UCSD-AML1 (cell line): Measurements from ENCODE around the gene RAD51B.

Experiments used
- DNase-seq: peaks from one replicate; lab custom pipeline; 2025; ENCODE audit not compliant: unreplicated experiment; lab: John Stamatoyannopoulos, UW

Gene RAD51B

GRCh38 chr14:68471029-68471963 lies 651.7 kb downstream of the RAD51B start:
- DNase-seq = no peak

DNA sequence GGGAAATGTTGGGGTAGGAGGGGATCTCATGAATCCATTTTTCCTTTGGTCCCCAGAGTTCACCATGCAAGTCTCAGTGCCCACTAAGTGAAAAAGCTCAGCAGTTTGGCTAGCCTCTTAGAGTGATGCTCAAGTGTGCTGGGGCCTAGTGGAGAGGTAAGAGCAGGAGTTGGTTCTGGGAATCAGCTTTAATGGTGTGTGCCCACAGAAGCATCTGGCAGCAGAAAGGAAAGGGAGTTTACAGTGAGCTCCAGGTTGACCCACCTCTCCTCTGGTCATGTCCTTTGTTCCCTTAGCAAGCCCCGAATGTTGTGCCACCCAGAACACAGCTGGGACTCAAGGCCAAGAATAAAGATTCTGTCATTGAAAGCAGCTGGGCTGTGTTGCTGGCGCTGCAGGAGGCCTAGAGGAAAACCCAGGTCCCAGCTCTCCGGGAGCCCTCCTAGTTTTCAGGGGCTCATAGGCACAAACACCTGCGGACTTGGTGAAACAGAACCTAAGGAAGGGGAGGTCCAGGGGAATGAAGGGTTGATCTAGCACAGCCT lies 652.5 kb downstream of the RAD51B start:
- no peak for DNase-seq

GRCh38 chr14:68473069-68473468 lies 653.5 kb downstream of the RAD51B start:
- DNase-seq = no peak

DNA sequence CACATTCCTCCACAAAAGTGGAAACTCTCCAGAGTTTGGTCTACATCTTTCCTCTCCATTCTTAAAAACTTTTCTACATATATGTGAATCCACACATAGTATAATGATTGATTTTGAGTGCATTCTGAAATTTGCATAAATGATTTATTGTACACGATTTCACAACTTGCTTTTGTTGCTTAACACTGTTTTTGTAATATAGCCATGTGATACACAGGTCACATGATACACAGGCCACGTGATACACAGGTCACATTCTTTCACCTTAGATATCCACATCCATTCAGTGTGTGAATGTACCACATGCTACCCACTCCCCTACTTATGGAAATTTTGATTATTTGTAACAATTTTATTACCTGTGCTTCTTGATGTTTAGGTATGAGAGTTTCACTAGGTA lies 654.2 kb downstream of the RAD51B start:
- no peak for DNase-seq

DNA sequence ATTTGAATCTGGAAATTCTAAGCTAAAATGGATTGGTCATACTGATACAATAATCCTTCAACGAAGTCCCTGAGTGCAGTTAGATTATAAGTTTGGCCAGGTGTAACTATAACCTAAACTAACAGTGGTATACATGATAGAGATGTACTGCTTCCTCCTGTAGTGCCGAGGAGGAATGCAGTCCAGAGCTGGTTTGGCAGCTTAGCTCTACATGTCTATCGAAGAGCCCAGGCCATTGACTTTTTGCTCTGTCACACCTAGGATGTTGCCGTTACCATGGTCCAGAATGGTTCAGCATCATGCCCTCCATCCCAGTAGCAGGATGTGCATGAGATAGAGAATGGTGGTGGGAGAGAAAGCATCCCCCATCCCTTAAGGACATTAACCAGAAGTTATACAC lies 655.2 kb downstream of the RAD51B start:
- DNase-seq = no peak

- DNase-seq = no peak
Observed at GRCh38 chr14:68475802-68476201, 656.2 kb downstream of the RAD51B start.

DNA sequence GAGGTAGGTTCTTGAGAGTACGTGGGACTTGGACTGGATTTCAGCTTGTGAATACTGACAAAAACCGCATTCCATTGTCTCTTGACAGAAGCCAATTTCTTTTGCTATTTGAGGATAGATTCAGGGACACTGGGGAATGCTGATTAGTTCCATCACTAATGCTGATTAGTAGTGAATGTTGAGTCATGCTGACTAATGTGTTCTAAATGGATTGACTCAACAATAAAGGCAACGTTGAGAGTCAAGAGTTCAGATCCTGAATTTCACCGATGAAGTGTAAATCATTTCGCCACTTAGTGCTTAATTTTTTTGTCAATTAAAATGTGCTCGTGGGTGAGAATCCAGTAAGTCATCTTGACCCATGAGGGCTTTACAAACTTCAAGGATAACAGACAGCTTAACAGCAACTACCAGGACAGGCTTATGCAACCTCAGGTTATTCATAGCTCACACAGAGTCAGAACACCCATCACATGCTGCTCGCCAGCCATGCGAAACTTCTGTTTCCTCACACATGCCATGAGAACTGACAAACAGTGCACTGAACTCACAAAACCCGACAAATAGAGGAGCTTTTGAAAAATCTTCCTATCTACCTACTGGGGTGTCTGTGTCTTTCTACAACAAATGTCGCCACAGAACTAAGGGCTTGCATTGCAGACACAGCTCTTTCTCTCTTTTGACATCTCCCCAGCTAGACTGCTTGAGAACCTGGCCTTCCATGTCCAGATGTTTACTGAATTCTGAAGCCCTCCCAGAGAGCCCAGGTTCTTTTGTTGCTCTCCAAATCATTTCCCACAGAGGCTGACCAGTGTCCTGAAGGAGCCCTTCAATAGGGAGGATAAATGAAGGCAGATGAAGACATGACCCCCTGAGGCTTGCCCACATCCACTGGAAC lies 656.9 kb downstream of the RAD51B start:
- peak; percentile 15 for DNase-seq

DNA sequence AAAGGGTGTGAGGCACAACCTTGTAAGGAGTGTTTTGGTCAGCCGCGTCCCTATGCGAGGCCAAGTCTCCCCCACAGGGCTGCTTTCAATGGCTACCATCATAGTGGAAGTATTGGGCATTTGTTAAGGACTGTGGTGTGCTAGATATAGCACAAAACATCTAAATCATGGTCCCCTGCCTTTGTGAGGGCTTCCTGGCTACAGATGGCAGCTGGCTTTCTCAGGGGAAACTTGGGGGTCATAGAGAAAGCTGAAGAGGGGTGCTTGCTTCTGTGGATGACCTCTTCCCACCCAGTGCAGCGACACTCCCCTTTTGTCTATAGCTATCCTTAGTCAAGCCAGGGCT lies 657.5 kb downstream of the RAD51B start:
- no peak for DNase-seq

GRCh38 chr14:68477461-68478085 lies 658.0 kb downstream of the RAD51B start:
- no peak for DNase-seq

DNA sequence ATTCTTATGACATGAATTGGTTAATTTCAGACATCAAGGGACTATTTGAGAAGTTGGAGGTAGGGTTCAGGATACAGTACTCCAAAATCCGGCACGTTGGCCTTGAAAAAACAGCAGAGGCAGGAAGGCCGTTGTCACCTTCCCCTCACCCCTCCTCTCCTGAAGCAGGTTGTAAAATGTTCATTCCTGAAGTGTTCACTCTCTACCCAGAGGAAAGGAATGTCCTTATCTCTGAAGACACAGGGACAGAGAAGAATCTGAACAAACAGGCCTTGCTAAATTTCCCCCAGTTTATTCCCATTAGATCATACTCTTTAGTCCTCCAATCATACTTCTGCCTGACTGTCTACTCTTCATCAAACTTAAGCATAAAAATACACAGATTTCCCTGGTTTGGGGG lies 659.7 kb downstream of the RAD51B start:
- no peak for DNase-seq

- no peak for DNase-seq
Observed at GRCh38 chr14:68482018-68482417, 662.4 kb downstream of the RAD51B start.

GRCh38 chr14:68482772-68483395 lies 663.3 kb downstream of the RAD51B start:
- no peak for DNase-seq

GRCh38 chr14:68486033-68486732 lies 666.6 kb downstream of the RAD51B start:
- no peak for DNase-seq

- DNase-seq = no peak
Observed at GRCh38 chr14:68486809-68487208, 667.2 kb downstream of the RAD51B start.

- DNase-seq = no peak
Observed at GRCh38 chr14:68487805-68488590, 668.4 kb downstream of the RAD51B start.

GRCh38 chr14:68491793-68492192 lies 672.2 kb downstream of the RAD51B start:
- no peak for DNase-seq

- no peak for DNase-seq
Observed at GRCh38 chr14:68492381-68493151, 673.0 kb downstream of the RAD51B start.

- DNase-seq = no peak
Observed at GRCh38 chr14:68493152-68493911, 673.8 kb downstream of the RAD51B start.
